Muscle of back (tissue), 11 donors: ENCODE results near the gene PHOSPHO1. TPM values are rescaled to one million over a fixed set of nuclear protein-coding genes. Genes with fewer than 3 reads are reported as not detected.
"Not testable (repeated sequence)": the region's sequence is repeated elsewhere in the genome, so short reads cannot be mapped to it uniquely, and the experiment has no call there.

Experiments
- DNase-seq, 3 donors: peaks; one replicate each; pipeline versions ENCODE4 v3.0.0 to v3.0.0-alpha.2; 2013
- polyA plus RNA-seq, 10 donors: library from polyadenylated mRNA; unstranded; fragments of 120-200 nt; gene quantifications; one replicate each; pipeline ENCODE4 v1.2.1, GENCODE V29; 2013; ENCODE audit not compliant: insufficient read length in 10 of 10

Gene PHOSPHO1
- polyA plus RNA-seq, 10 donors, result 9.0 to 22.6 (median 15.4) TPM

DNA sequence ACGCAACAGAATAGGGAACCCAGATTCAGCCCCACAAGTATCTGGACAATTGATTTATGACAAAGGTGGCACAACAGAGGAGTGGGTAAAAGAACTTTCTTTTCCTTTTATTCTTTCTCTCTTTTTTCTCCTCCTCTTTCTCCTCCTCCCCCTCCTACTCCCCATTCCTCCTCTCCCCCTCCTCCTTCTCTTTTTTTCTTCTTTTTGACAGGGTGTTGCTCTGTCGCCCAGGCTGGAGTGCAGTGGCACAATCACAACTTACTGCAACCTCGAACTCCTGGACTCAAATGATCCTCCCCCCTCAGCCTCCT is 36.3 kb downstream of the PHOSPHO1 start:
- DNase-seq, result no peak

DNA sequence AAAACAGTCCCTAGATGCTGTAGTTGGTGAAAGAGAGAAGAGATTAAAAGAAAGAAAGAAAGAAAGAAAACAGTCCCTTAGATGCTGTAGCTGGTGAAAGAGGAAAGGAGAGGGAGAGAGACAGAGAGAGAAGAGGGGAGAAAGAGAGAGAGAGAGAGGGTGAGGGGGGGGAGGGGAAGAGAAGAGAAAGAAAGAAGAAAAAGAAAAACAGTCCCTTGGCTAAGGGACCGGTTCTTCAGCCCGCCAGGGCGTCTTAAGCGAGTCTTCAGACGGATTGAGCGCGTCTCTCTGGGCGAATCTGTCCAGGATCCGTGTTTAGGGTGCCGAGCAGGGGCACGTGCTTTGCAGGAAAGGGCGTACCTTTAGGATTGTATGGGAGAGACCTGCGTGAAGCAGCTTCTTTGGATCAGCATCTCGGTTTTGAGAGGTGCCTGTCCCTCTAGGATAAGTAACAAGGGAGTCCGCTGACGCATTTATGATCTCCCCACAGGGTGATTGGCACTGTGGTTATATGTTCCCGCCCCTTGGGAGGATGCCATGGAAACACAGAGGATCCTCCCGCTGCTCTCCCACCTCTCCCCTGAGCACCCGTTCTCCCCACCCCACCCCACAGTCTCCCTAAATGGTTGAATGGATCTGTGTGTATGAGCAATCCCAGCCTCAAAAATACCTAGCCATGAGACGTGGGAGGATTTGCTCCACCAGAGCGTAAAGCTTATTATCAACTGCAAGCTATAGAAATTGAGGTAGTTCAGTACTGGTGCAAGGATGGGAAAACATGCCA is 36.9 kb downstream of the PHOSPHO1 start:
- peak; percentile 27 to 65 (median 47) for DNase-seq

DNA sequence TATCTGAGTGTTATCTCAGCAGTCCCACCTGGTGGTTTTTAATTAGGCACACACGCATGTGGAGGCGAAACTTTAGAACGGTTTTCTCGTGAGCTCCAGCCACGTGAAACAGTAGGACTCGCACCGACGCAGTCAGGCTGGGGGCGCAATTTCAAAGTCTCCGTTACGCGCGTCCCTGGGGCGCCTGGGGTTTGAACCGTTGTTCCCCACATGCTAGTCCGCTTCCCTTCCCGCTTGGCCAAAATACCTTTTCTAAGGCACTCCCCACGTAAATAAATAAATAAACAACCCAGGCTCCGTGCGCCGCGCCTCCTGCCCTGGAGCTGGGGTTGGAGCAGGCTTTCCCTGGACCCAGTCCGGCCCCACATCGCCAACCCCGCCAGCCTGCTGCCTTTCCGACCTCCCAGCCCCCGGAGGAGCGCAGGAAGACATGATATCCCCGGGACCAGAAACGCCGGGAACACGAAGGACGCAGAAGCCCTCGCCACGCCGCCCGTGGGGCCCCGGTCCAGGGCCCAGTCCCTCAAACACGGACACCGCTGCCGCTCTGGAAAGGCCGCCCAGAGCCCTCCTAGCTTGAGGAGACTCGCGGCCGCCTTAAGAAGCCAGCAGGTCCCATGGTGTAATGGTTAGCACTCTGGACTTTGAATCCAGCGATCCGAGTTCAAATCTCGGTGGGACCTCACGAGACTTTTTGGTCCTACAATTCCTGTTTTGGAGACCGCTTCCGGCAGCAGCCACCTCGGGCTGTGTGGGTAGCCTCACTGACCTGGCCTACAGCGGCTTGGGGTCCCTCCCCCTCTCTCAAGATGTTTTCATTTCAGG is 38.5 kb downstream of the PHOSPHO1 start:
- peak; percentile 84 to 97 (median 94) for DNase-seq

- DNase-seq, result no peak
These were observed 39.1 kb downstream of the PHOSPHO1 start for GRCh38 chr17:49191409-49191916.

GRCh38 chr17:49190932-49191331 is 39.7 kb downstream of the PHOSPHO1 start:
- DNase-seq, result no peak

GRCh38 chr17:49187301-49187700 is 43.3 kb downstream of the PHOSPHO1 start:
- no peak for DNase-seq

GRCh38 chr17:49185381-49185780 is 45.2 kb downstream of the PHOSPHO1 start:
- DNase-seq, result not testable (repeated sequence)

- not testable (repeated sequence) for DNase-seq
These were observed 46.1 kb downstream of the PHOSPHO1 start for GRCh38 chr17:49184522-49184921.

GRCh38 chr17:49183801-49184200 is 46.8 kb downstream of the PHOSPHO1 start:
- no peak for DNase-seq

DNA sequence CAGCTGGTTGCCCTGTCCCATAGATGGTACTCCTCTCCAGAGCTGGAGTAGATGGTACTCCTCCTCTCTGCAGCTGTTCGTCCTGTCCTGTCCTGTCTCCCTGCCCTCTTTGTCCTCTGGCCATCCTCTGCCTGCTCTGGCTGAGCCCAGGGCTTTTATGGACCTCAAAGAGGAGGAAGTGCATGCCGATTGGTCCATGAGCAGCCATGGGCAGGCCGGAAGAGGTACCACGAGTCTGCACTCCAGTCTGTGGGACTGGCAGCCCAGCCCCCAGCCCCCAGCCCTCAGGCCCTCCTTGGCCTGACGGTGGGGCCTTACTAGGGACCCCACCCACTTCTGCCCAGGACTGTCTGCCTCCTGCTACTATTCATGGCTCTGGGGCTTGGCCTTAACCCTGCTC is 47.2 kb downstream of the PHOSPHO1 start:
- no peak for DNase-seq

- no peak for DNase-seq
These were observed 49.5 kb downstream of the PHOSPHO1 start for GRCh38 chr17:49180998-49181635.

DNA sequence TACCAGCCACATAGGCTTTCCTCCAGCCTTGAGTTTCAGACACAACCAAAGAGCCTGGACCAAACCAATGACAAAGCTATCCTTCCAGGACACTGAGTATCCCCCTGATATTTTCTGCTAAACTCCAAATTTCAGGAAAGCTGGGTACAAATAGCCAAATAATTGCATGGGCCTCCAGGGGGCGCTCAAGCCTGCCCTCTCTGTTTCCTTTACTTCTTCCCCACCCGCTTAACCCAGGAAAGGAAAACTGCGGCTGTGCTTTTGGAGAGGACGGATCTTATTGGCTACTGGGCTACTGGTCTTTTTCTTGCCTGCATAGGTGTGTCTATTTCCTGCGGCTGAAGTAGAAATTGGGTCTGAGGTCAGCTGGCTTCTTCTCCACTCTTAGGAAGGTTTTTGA is 50.3 kb downstream of the PHOSPHO1 start:
- peak; percentile 28 to 52 (median 38) for DNase-seq

DNA sequence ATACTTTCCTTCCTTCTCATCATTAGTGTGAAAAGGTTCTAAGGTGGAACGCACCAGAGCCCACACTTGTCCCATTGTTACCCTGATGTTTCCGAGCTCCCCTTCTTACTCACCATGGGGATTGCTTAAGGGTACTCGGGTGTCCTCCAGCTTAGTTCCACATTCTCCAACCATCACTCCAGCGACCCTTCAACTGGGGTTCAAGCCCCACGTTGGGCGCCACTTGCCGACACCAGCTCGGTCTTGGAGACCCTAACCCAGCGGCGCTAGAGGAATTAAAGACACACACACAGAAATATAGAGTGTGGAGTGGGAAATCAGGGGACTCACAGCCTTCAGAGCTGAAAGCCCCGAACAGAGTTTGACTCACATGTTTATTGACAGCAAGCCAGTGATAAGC is 54.6 kb downstream of the PHOSPHO1 start:
- DNase-seq, result not testable (repeated sequence)

Other genes with a start within 250 kb of the PHOSPHO1 start
- gene IGF2BP1, start 233.4 kb downstream of the PHOSPHO1 start, polyA plus RNA-seq, result 10 to 100 TPM in 8 of 10 donors, 1 to 10 TPM in 2; 5.2 to 17.7 (median 12.3) TPM
- gene B4GALNT2, start 98.0 kb downstream of the PHOSPHO1 start, polyA plus RNA-seq, result under 1 TPM; 0.05 to 0.22 (median 0.12) TPM
- 1 to 10 TPM in 8 of 10 donors, under 1 TPM in 2; 0.50 to 1.8 (median 1.2) TPM for gene GNGT2, start 20.2 kb downstream of the PHOSPHO1 start, polyA plus RNA-seq
- gene ABI3, start 20.1 kb downstream of the PHOSPHO1 start, polyA plus RNA-seq, result 1 to 10 TPM; 3.0 to 5.4 (median 4.0) TPM
- gene ZNF652, start 131.5 kb upstream of the PHOSPHO1 start, polyA plus RNA-seq, result 10 to 100 TPM; 14.9 to 22.2 (median 16.7) TPM
- 100 to 1,000 TPM; 128 to 172 (median 148) TPM for gene PHB1, start 184.1 kb upstream of the PHOSPHO1 start, polyA plus RNA-seq